Measurements from ENCODE around the gene MANBA. TPM values are rescaled to one million over a fixed set of nuclear protein-coding genes. Genes with fewer than 3 reads are reported as not detected.

Gene MANBA
- polyA plus RNA-seq, 3 donors = 80.8 to 94.4 (median 88.7) TPM

DNA sequence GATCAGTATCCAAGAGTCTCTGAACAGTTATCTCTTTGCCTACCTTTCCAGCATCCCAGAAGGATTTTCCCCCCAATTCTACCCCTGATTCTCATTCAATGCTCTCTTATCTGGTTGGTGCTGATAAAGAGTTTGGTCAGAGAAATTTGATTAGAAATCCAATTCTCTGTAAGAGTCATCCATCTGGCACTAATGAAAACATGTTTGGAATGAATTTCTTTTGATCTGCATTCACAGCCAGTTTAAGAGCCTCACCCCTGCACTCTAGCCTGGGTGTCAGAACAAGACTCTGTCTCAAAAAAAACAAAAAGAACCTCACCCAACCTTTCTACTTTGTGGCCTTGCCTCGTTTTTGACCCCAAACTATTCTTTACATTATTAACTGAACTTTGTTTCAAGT lies 122.1 kb downstream of the MANBA start:
- Histone ChIP-seq H3K27ac (ENCODE audit: low read depth in 1 of 2, low read length in 2 of 2) (no peak overlapping the region), H3K79me2 (ENCODE audit: insufficient read depth, low read length) (no peaks in the 10 kb centered on the region), H3K4me3 (replicated peaks in 1 of 3; ENCODE audit: low read depth in 2 of 3, low read length in 3 of 3) (no peak overlapping the region), H3K36me3 (replicated peaks in 1 of 2; ENCODE audit: control insufficient read depth in 1 of 2, insufficient read depth in 2 of 2, low read length in 2 of 2) (peaks cover 80 to 99% of the 10 kb centered on the region in 2 donors), H3K9me3 (replicated peaks in 1 of 2; ENCODE audit: control insufficient read depth in 1 of 2, insufficient read depth in 1 of 2, low read length in 2 of 2) (no peaks in the 10 kb centered on the region), H3K4me2 (replicated peaks; ENCODE audit: extremely low read depth, low read length, poor library complexity, severe bottlenecking) (no peak overlapping the region), H2AFZ (ENCODE audit: insufficient read depth, low read depth, low read length, poor library complexity, severe bottlenecking) (no peak overlapping the region), H3K4me1 (ENCODE audit: control insufficient read depth in 1 of 2, insufficient read depth in 2 of 2, low read length in 2 of 2) (no peaks in the 10 kb centered on the region), H3K27me3 (ENCODE audit: control insufficient read depth in 2 of 2, insufficient read depth in 2 of 2, low read length in 2 of 2) (no peaks in the 10 kb centered on the region), H3K9ac (ENCODE audit: insufficient read depth, low read length, poor library complexity, severe bottlenecking) (no peak overlapping the region), H4K20me1 (ENCODE audit: insufficient read depth, low read length) (peaks cover 75% of the 10 kb centered on the region)
- no peaks in the 10 kb centered on the region for H3K4me1 Mint-ChIP-seq
- peaks cover 0 to 4% (median 0%) of the 10 kb centered on the region in 3 donors for H3K27me3 Mint-ChIP-seq (ENCODE audit: low read depth in 3 of 3)
- intact Hi-C loops (cut with micrococcal nuclease) = no loop called here
- no CpG with 5 or more reads among the region's 1 CpG for WGBS (ENCODE audit: insufficient coverage)
- no peak overlapping the region for H3K4me3 Mint-ChIP-seq
- H3K36me3 Mint-ChIP-seq = peaks cover 75 to 92% of the 10 kb centered on the region in 2 donors
- H3K9me3 Mint-ChIP-seq = no peaks in the 10 kb centered on the region
- TF ChIP-seq, protein P1, sequence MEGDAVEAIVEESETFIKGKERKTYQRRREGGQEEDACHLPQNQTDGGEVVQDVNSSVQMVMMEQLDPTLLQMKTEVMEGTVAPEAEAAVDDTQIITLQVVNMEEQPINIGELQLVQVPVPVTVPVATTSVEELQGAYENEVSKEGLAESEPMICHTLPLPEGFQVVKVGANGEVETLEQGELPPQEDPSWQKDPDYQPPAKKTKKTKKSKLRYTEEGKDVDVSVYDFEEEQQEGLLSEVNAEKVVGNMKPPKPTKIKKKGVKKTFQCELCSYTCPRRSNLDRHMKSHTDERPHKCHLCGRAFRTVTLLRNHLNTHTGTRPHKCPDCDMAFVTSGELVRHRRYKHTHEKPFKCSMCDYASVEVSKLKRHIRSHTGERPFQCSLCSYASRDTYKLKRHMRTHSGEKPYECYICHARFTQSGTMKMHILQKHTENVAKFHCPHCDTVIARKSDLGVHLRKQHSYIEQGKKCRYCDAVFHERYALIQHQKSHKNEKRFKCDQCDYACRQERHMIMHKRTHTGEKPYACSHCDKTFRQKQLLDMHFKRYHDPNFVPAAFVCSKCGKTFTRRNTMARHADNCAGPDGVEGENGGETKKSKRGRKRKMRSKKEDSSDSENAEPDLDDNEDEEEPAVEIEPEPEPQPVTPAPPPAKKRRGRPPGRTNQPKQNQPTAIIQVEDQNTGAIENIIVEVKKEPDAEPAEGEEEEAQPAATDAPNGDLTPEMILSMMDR (IDR thresholded peaks at IDR 0.05) = no peak
- peak overlapping the region in 3 of 7 donors; percentile 12 to 75 (median 64) for H3K27ac Mint-ChIP-seq
- DNase-seq = no peak

DNA sequence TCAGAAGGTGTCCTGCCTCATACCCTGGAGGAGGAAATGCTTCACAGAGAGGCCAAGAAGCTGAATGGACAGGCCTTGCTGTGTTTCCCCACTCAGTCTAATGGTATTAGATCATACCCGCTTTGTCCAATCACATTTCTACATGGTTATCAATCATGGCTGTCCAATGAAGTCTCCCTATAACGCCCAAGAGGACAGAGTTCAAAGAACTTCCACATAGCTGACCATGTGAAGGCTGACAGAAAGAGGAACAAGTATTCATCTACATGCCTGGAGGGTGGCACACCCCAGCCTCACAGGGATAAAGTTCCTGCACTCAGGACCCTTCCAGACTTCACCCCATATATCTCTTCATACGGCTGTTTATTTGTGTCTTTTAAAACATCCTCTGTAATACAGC lies 123.4 kb downstream of the MANBA start:
- Histone ChIP-seq H2AFZ (ENCODE audit: insufficient read depth, low read depth, low read length, poor library complexity, severe bottlenecking) (no peak overlapping the region), H3K4me3 (replicated peaks in 1 of 3; ENCODE audit: low read depth in 2 of 3, low read length in 3 of 3) (no peak overlapping the region), H3K27ac (ENCODE audit: low read depth in 1 of 2, low read length in 2 of 2) (peak overlapping the region in 1 of 2 donors; percentile 39), H3K27me3 (ENCODE audit: control insufficient read depth in 2 of 2, insufficient read depth in 2 of 2, low read length in 2 of 2) (no peaks in the 10 kb centered on the region), H3K9me3 (replicated peaks in 1 of 2; ENCODE audit: control insufficient read depth in 1 of 2, insufficient read depth in 1 of 2, low read length in 2 of 2) (no peaks in the 10 kb centered on the region), H3K4me1 (ENCODE audit: control insufficient read depth in 1 of 2, insufficient read depth in 2 of 2, low read length in 2 of 2) (no peaks in the 10 kb centered on the region), H4K20me1 (ENCODE audit: insufficient read depth, low read length) (peaks cover 64% of the 10 kb centered on the region), H3K79me2 (ENCODE audit: insufficient read depth, low read length) (no peaks in the 10 kb centered on the region), H3K36me3 (replicated peaks in 1 of 2; ENCODE audit: control insufficient read depth in 1 of 2, insufficient read depth in 2 of 2, low read length in 2 of 2) (peaks cover 90 to 100% of the 10 kb centered on the region in 2 donors), H3K9ac (ENCODE audit: insufficient read depth, low read length, poor library complexity, severe bottlenecking) (no peak overlapping the region), H3K4me2 (replicated peaks; ENCODE audit: extremely low read depth, low read length, poor library complexity, severe bottlenecking) (no peak overlapping the region)
- Mint-ChIP-seq H3K4me3 (no peak overlapping the region), H3K9me3 (no peaks in the 10 kb centered on the region), H3K27me3 (ENCODE audit: low read depth in 3 of 3) (peaks cover 0 to 4% (median 0%) of the 10 kb centered on the region in 3 donors), H3K36me3 (peaks cover 81 to 93% of the 10 kb centered on the region in 2 donors), H3K4me1 (no peaks in the 10 kb centered on the region), H3K27ac (peak overlapping the region in 4 of 7 donors; percentile 6 to 78 (median 26))
- 79% methylated on average over 2 of the region's 3 CpGs for WGBS (ENCODE audit: insufficient coverage)
- DNase-seq = peak; percentile 3 to 44 (median 9)
- intact Hi-C loops (cut with micrococcal nuclease) = no loop called here
- TF ChIP-seq, protein P1 (IDR thresholded peaks at IDR 0.05) = no peak
